T-helper 17 cell (primary cell): ENCODE measurements around the gene MRPL14. TPM values are rescaled to one million over a fixed set of nuclear protein-coding genes. Genes with fewer than 3 reads are reported as not detected.

Source experiments
- ATAC-seq: fragments of 150-1000 bp; cut with Tn5 transposase; 2 replicates; pipeline ENCODE4 v1.10.0; 2021; ENCODE audit warnings: mild to moderate bottlenecking, moderate library complexity
- DNase-seq, 3 donors: peaks; one replicate each; pipeline versions ENCODE4 v3.0.0 to v3.0.0-alpha.2; 2020 to 2021
- H3K9me3 ChIP-seq: one replicate; pipeline ENCODE4 v1.7.0; 2013; ENCODE audit warnings: low read length, mild to moderate bottlenecking; ENCODE audit not compliant: control insufficient read depth, poor library complexity, severe bottlenecking
- H3K27ac Mint-ChIP-seq: one replicate; pipeline ENCODE4 v1.8.0; 2022; ENCODE audit warnings: mild to moderate bottlenecking, moderate library complexity, mixed read lengths
- H3K27me3 Mint-ChIP-seq: one replicate; pipeline ENCODE4 v1.8.0; 2022; ENCODE audit warnings: mixed read lengths
- H3K36me3 Mint-ChIP-seq: one replicate; pipeline ENCODE4 v1.8.0; 2022; ENCODE audit warnings: low read depth, mixed read lengths
- H3K4me1 Mint-ChIP-seq: one replicate; pipeline ENCODE4 v1.8.0; 2022; ENCODE audit warnings: mild to moderate bottlenecking, mixed read lengths
- H3K4me3 Mint-ChIP-seq: one replicate; pipeline ENCODE4 v1.8.0; 2022; ENCODE audit warnings: mild to moderate bottlenecking, moderate library complexity, mixed read lengths
- total RNA-seq, 4 donors: library from RNA in 2 of 4; stranded (reverse) in 2 of 4; gene quantifications; one replicate each; pipeline ENCODE4 v1.2.3 and lab custom pipeline; 2022 to 2026

Gene MRPL14
- total RNA-seq, 2 donors from 2014 or later = 13.2 to 13.7 TPM

GRCh38 chr6:44128020-44128917 lies 1.0 kb upstream of the MRPL14 start:
- H3K4me3 Mint-ChIP-seq = peak overlapping the region; percentile 99
- H3K36me3 Mint-ChIP-seq = peaks cover 3% of the 10 kb centered on the region
- H3K4me1 Mint-ChIP-seq = peaks cover 40% of the 10 kb centered on the region
- no peaks in the 10 kb centered on the region for H3K27me3 Mint-ChIP-seq
- no peaks in the 10 kb centered on the region for H3K9me3 ChIP-seq
- ATAC-seq = no peak
- peak overlapping the region; percentile 98 for H3K27ac Mint-ChIP-seq
- DNase-seq = peak in 1 of 3 donors; percentile 17

- Mint-ChIP-seq H3K4me1 (peaks cover 40% of the 10 kb centered on the region), H3K4me3 (peak overlapping the region; percentile 99), H3K36me3 (peaks cover 3% of the 10 kb centered on the region), H3K27ac (peak overlapping the region; percentile 98), H3K27me3 (no peaks in the 10 kb centered on the region)
- ATAC-seq = peak; percentile 74
- no peaks in the 10 kb centered on the region for H3K9me3 ChIP-seq
- peak; percentile 41 to 60 (median 59) for DNase-seq
Measured at GRCh38 chr6:44126320-44127149, 717 bp downstream of the MRPL14 start.

GRCh38 chr6:44123544-44123943 lies 3.7 kb downstream of the MRPL14 start:
- no peak for DNase-seq
- Mint-ChIP-seq H3K4me1 (peaks cover 57% of the 10 kb centered on the region), H3K4me3 (peak overlapping the region; percentile 49), H3K27ac (peak overlapping the region; percentile 84), H3K27me3 (no peaks in the 10 kb centered on the region), H3K36me3 (peaks cover 3% of the 10 kb centered on the region)
- H3K9me3 ChIP-seq = no peaks in the 10 kb centered on the region
- ATAC-seq = no peak

- Mint-ChIP-seq H3K27me3 (no peaks in the 10 kb centered on the region), H3K27ac (peak overlapping the region; percentile 84), H3K36me3 (peaks cover 3% of the 10 kb centered on the region), H3K4me1 (peaks cover 57% of the 10 kb centered on the region), H3K4me3 (peak overlapping the region; percentile 84)
- H3K9me3 ChIP-seq = no peaks in the 10 kb centered on the region
- no peak for DNase-seq
- no peak for ATAC-seq
Measured at GRCh38 chr6:44122801-44123200, 4.5 kb downstream of the MRPL14 start.

- Mint-ChIP-seq H3K4me1 (peaks cover 59% of the 10 kb centered on the region), H3K36me3 (no peaks in the 10 kb centered on the region), H3K27ac (peak overlapping the region; percentile 84), H3K4me3 (no peak overlapping the region), H3K27me3 (no peaks in the 10 kb centered on the region)
- DNase-seq (no peak), ATAC-seq (no peak)
- H3K9me3 ChIP-seq = no peaks in the 10 kb centered on the region
Measured at GRCh38 chr6:44120692-44121443, 6.4 kb downstream of the MRPL14 start.

- H3K4me3 Mint-ChIP-seq = peak overlapping the region; percentile 75
- no peaks in the 10 kb centered on the region for H3K27me3 Mint-ChIP-seq
- DNase-seq (no peak), ATAC-seq (no peak)
- peaks cover 7% of the 10 kb centered on the region for H3K36me3 Mint-ChIP-seq
- peak overlapping the region; percentile 82 for H3K27ac Mint-ChIP-seq
- peaks cover 62% of the 10 kb centered on the region for H3K4me1 Mint-ChIP-seq
- no peaks in the 10 kb centered on the region for H3K9me3 ChIP-seq
Measured at GRCh38 chr6:44119704-44120262, 7.5 kb downstream of the MRPL14 start.

- H3K27ac Mint-ChIP-seq = no peak overlapping the region
- no peak for DNase-seq
- H3K4me3 Mint-ChIP-seq = no peak overlapping the region
- H3K9me3 ChIP-seq = no peaks in the 10 kb centered on the region
- peaks cover 44% of the 10 kb centered on the region for H3K4me1 Mint-ChIP-seq
- H3K36me3 Mint-ChIP-seq = peaks cover 7% of the 10 kb centered on the region
- no peaks in the 10 kb centered on the region for H3K27me3 Mint-ChIP-seq
- ATAC-seq = no peak
Measured at GRCh38 chr6:44117397-44118128, 9.7 kb downstream of the MRPL14 start.

- Mint-ChIP-seq H3K4me3 (no peak overlapping the region), H3K4me1 (peaks cover 43% of the 10 kb centered on the region), H3K27ac (peak overlapping the region; percentile 85), H3K27me3 (no peaks in the 10 kb centered on the region), H3K36me3 (peaks cover 9% of the 10 kb centered on the region)
- no peak for DNase-seq
- H3K9me3 ChIP-seq = no peaks in the 10 kb centered on the region
- ATAC-seq = no peak
Measured at GRCh38 chr6:44116641-44117382, 10.4 kb downstream of the MRPL14 start.

- Mint-ChIP-seq H3K27ac (peak overlapping the region; percentile 85), H3K36me3 (peaks cover 16% of the 10 kb centered on the region), H3K4me1 (peaks cover 47% of the 10 kb centered on the region), H3K27me3 (no peaks in the 10 kb centered on the region), H3K4me3 (no peak overlapping the region)
- no peak for ATAC-seq
- no peak for DNase-seq
- H3K9me3 ChIP-seq = no peaks in the 10 kb centered on the region
Measured at GRCh38 chr6:44115866-44116265, 11.4 kb downstream of the MRPL14 start.

- Mint-ChIP-seq H3K36me3 (peaks cover 16% of the 10 kb centered on the region), H3K4me3 (no peak overlapping the region), H3K27ac (no peak overlapping the region), H3K4me1 (peaks cover 39% of the 10 kb centered on the region), H3K27me3 (no peaks in the 10 kb centered on the region)
- no peaks in the 10 kb centered on the region for H3K9me3 ChIP-seq
- ATAC-seq (no peak), DNase-seq (no peak)
Measured at GRCh38 chr6:44113414-44113813, 13.8 kb downstream of the MRPL14 start.

GRCh38 chr6:44111434-44112417 lies 15.5 kb downstream of the MRPL14 start:
- peaks cover 16% of the 10 kb centered on the region for H3K36me3 Mint-ChIP-seq
- DNase-seq (no peak), ATAC-seq (no peak)
- peak overlapping the region; percentile 25 for H3K4me3 Mint-ChIP-seq
- H3K27ac Mint-ChIP-seq = peak overlapping the region; percentile 60
- no peaks in the 10 kb centered on the region for H3K27me3 Mint-ChIP-seq
- H3K4me1 Mint-ChIP-seq = peaks cover 31% of the 10 kb centered on the region
- no peaks in the 10 kb centered on the region for H3K9me3 ChIP-seq
